22Rv1 (cell line): ENCODE data around the gene USP6NL.

Experiments
- ZFX ChIP-seq: fragments of 450-650 bp; IDR thresholded peaks from 2 replicates; pipeline ENCODE4 v1.6.1; 2017; ENCODE audit warnings: antibody characterized with exemption, borderline replicate concordance
- TF ChIP-seq, protein P1 (sequence below): fragments of 450-650 bp; IDR thresholded peaks from 2 replicates; pipeline ENCODE4 v1.5.1; 2017; ENCODE audit warnings: mild to moderate bottlenecking

DNA sequence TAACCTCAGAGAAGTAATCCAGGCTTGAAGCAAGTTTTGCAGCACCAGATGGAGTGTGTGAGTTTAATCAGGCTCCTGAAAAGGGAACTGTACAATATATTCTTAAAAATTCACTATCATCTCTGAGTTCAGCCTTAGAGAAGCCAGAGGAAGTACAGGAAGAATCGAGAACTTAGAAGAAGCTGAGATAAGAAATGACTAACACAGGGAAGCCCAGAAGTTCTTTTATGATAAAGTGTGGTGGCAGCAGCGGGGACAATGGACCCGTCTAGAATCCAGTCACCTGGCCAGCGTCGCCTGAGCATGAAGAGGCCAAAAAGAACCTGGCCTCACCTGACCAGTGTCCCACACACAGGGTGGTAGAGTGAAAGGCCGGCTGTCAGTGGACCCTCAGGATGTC, 161.0 kb downstream of the USP6NL start:
- TF ChIP-seq, protein P1, sequence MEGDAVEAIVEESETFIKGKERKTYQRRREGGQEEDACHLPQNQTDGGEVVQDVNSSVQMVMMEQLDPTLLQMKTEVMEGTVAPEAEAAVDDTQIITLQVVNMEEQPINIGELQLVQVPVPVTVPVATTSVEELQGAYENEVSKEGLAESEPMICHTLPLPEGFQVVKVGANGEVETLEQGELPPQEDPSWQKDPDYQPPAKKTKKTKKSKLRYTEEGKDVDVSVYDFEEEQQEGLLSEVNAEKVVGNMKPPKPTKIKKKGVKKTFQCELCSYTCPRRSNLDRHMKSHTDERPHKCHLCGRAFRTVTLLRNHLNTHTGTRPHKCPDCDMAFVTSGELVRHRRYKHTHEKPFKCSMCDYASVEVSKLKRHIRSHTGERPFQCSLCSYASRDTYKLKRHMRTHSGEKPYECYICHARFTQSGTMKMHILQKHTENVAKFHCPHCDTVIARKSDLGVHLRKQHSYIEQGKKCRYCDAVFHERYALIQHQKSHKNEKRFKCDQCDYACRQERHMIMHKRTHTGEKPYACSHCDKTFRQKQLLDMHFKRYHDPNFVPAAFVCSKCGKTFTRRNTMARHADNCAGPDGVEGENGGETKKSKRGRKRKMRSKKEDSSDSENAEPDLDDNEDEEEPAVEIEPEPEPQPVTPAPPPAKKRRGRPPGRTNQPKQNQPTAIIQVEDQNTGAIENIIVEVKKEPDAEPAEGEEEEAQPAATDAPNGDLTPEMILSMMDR, result no peak
- TF ChIP-seq ZFX, result no peak
